Liver (tissue), 9 donors: Measurements from ENCODE around the gene PITRM1. TPM values are rescaled to one million over a fixed set of nuclear protein-coding genes. Genes with fewer than 3 reads are reported as not detected.
"Not testable (repeated sequence)": the region's sequence is repeated elsewhere in the genome, so short reads cannot be mapped to it uniquely, and the experiment has no call there.

Experiments used
- DNase-seq: peaks from one replicate; pipeline ENCODE4 v3.0.0-alpha.2; 2017; ENCODE audit warnings: low spot score
- H3K27ac ChIP-seq, 2 donors: one replicate each; pipeline ENCODE4 v1.7.0; 2013; ENCODE audit warnings: inconsistent platforms in 2 of 2, low read length in 2 of 2, control low read depth in 1 of 2, low read depth in 1 of 2, mild to moderate bottlenecking in 1 of 2
- H3K27me3 ChIP-seq, 4 donors: one replicate each; pipeline versions ENCODE4 v1.6.1 to v1.7.0; 2013; ENCODE audit warnings: low read length in 3 of 4, inconsistent platforms in 1 of 4, mild to moderate bottlenecking in 1 of 4, moderate library complexity in 1 of 4; ENCODE audit not compliant: control insufficient read depth in 4 of 4, insufficient read depth in 4 of 4
- H3K36me3 ChIP-seq, 4 donors: one replicate each; pipeline versions ENCODE4 v1.6.1 to v1.7.0; 2013; ENCODE audit warnings: low read length in 3 of 4, mild to moderate bottlenecking in 3 of 4, low read depth in 1 of 4, moderate library complexity in 1 of 4; ENCODE audit not compliant: control insufficient read depth in 4 of 4, insufficient read depth in 3 of 4
- H3K4me1 ChIP-seq, 4 donors: one replicate each; pipeline versions ENCODE4 v1.6.1 to v1.7.0; 2013; ENCODE audit warnings: low read length in 3 of 4, mild to moderate bottlenecking in 3 of 4, moderate library complexity in 1 of 4; ENCODE audit not compliant: control insufficient read depth in 4 of 4, insufficient read depth in 4 of 4
- H3K4me3 ChIP-seq, 3 donors: one replicate each; pipeline versions ENCODE4 v1.6.1 to v1.7.0; 2013; ENCODE audit warnings: low read length in 3 of 3, control low read depth in 1 of 3, low read depth in 1 of 3, mild to moderate bottlenecking in 1 of 3
- H3K9ac ChIP-seq, 2 donors: one replicate each; pipeline ENCODE4 v1.7.0; 2013; ENCODE audit warnings: low read length in 2 of 2, mild to moderate bottlenecking in 2 of 2, moderate library complexity in 2 of 2, control low read depth in 1 of 2, low read depth in 1 of 2
- H3K9me3 ChIP-seq, 4 donors: one replicate each; pipeline versions ENCODE4 v1.6.1 to v1.7.0; 2013; ENCODE audit warnings: low read length in 3 of 4; ENCODE audit not compliant: control insufficient read depth in 4 of 4
- ATF3 ChIP-seq: IDR thresholded peaks from 2 replicates; pipeline ENCODE4 v1.6.1; 2016; ENCODE audit warnings: antibody characterized with exemption
- CTCF ChIP-seq: fragments of 150-350 bp; IDR thresholded peaks from 2 replicates; pipeline ENCODE4 v1.5.1; 2017; ENCODE audit warnings: improper control_type of control experiment, low read depth, low read length; ENCODE audit not compliant: missing input control
- EGR1 ChIP-seq, 2 donors: IDR thresholded peaks; 2 replicates each; pipeline ENCODE4 v1.6.1; 2016 to 2018; ENCODE audit warnings: antibody characterized with exemption in 2 of 2, low read depth in 2 of 2
- FOXA1 ChIP-seq: IDR thresholded peaks from 2 replicates; pipeline ENCODE4 v1.6.1; 2016; ENCODE audit warnings: antibody characterized with exemption
- FOXA2 ChIP-seq: IDR thresholded peaks from 2 replicates; pipeline ENCODE4 v1.6.1; 2016; ENCODE audit warnings: antibody characterized with exemption
- GABPA ChIP-seq, 2 donors: IDR thresholded peaks in 1 of 2; conservative IDR thresholded peaks in 1 of 2; 2 replicates each; pipeline ENCODE4 v1.6.1; 2016; ENCODE audit warnings: antibody characterized with exemption in 2 of 2, mild to moderate bottlenecking in 1 of 2, moderate library complexity in 1 of 2
- HNF4A ChIP-seq, 2 donors: conservative IDR thresholded peaks; 2 replicates each; pipeline ENCODE4 v1.6.1; 2016; ENCODE audit warnings: antibody characterized with exemption in 2 of 2, mild to moderate bottlenecking in 2 of 2
- HNF4G ChIP-seq: IDR thresholded peaks from 2 replicates; pipeline ENCODE4 v1.6.1; 2016; ENCODE audit warnings: antibody characterized with exemption
- JUND ChIP-seq, 2 donors: IDR thresholded peaks; 2 replicates each; pipeline ENCODE4 v1.6.1; 2016; ENCODE audit warnings: antibody characterized with exemption in 2 of 2
- MAX ChIP-seq: IDR thresholded peaks from 2 replicates; pipeline ENCODE4 v1.6.1; 2016; ENCODE audit warnings: antibody characterized with exemption
- NR2F2 ChIP-seq: IDR thresholded peaks from 2 replicates; pipeline ENCODE4 v1.6.1; 2016; ENCODE audit warnings: antibody characterized with exemption
- RAD21 ChIP-seq, 2 donors: IDR thresholded peaks; 2 replicates each; pipeline ENCODE4 v1.6.1; 2016; ENCODE audit warnings: antibody characterized with exemption in 2 of 2, mild to moderate bottlenecking in 2 of 2
- REST ChIP-seq: IDR thresholded peaks from 2 replicates; pipeline ENCODE4 v1.6.1; 2016; ENCODE audit warnings: antibody characterized with exemption, mild to moderate bottlenecking
- RXRA ChIP-seq, 2 donors: IDR thresholded peaks; 2 replicates each; pipeline ENCODE4 v1.6.1; 2017 to 2018; ENCODE audit warnings: antibody characterized with exemption in 2 of 2, mild to moderate bottlenecking in 1 of 2
- SP1 ChIP-seq: IDR thresholded peaks from 2 replicates; pipeline ENCODE4 v1.6.1; 2018; ENCODE audit warnings: antibody characterized with exemption, mild to moderate bottlenecking
- TAF1 ChIP-seq: conservative IDR thresholded peaks from 2 replicates; pipeline ENCODE4 v1.6.1; 2016; ENCODE audit warnings: antibody characterized with exemption, mild to moderate bottlenecking
- YY1 ChIP-seq: IDR thresholded peaks from 2 replicates; pipeline ENCODE4 v1.6.1; 2016; ENCODE audit warnings: antibody characterized with exemption, mild to moderate bottlenecking
- ZBTB33 ChIP-seq: IDR thresholded peaks from 2 replicates; pipeline ENCODE4 v1.6.1; 2016; ENCODE audit warnings: antibody characterized with exemption
- WGBS: extraction: QIAGEN DNeasy Blood & Tissue Kit; methylation state at CpG from one replicate; pipeline ENCODE4 v1.1.7; 2013; 5-methylcytosine and 5-hydroxymethylcytosine counted together
- polyA plus RNA-seq, 2 donors: library from polyadenylated mRNA; stranded (reverse) in 1 of 2; unstranded in 1 of 2; fragments of 200-250 nt in 1 of 2; fragments of >200 nt in 1 of 2; fragmentation: Nextera tagmentation in 1 of 2; extraction: Ambion mirVana in 1 of 2; gene quantifications; one replicate each; pipeline versions ENCODE4 v1.2.1 to v1.2.3, GENCODE V29; 2013 to 2015
- total RNA-seq, 2 donors: library from RNA; depleted of rRNA; stranded (reverse); fragments of >200 nt; gene quantifications; one replicate each; pipeline ENCODE4 v1.2.3, GENCODE V29; 2014
- donor health status: healthy.
- donor health status: healthy.
- donor health status: healthy.
- donor health status: healthy.
- donor health status: healthy.

The PITRM1 gene
- total and polyA plus RNA-seq, 4 donors, result 21.1 to 43.1 (median 27.7) TPM

GRCh38 chr10:3172081-3172445 is 519 bp downstream of the PITRM1 start:
- 1% methylated on average over 21 of the region's 21 CpGs for WGBS

GRCh38 chr10:3171488-3171887 is 1.1 kb downstream of the PITRM1 start:
- WGBS, result 95% methylated on average over 11 of the region's 11 CpGs
- not testable (repeated sequence) for H3K27ac ChIP-seq, H3K4me1 ChIP-seq, H3K27me3 ChIP-seq, H3K9me3 ChIP-seq, DNase-seq
- H3K36me3 ChIP-seq, result peaks cover 3 to 23% (median 13%) of the 10 kb centered on the region in 4 donors
- peak overlapping the region; percentile 85 to 90 for H3K9ac ChIP-seq
- peak overlapping the region in 2 of 3 donors; percentile 84 to 94 for H3K4me3 ChIP-seq

More at GRCh38 chr10:3172081-3172445, 519 bp downstream of the PITRM1 start:
- TF ChIP-seq FOXA2 (no peak), TAF1 (no peak), CTCF (no peak), NR2F2 (no peak), HNF4G (no peak), FOXA1 (no peak), YY1 (no peak)
- Histone ChIP-seq H3K9ac (peak overlapping the region; percentile 85 to 90), H3K27me3 (no peaks in the 10 kb centered on the region), H3K4me3 (peak overlapping the region; percentile 69 to 94 (median 84)), H3K4me1 (peaks cover 0 to 6% (median 3%) of the 10 kb centered on the region in 4 donors), H3K9me3 (no peaks in the 10 kb centered on the region), H3K27ac (peak overlapping the region; percentile 78 to 81), H3K36me3 (peaks cover 3 to 18% (median 8%) of the 10 kb centered on the region in 4 donors)
- no peak for DNase-seq

GRCh38 chr10:3169673-3170072 is 2.9 kb downstream of the PITRM1 start:
- no peak overlapping the region for H3K27ac ChIP-seq
- 95% methylated on average over 10 of the region's 10 CpGs for WGBS
- TF ChIP-seq GABPA (IDR thresholded peaks at IDR 0.05 in 1 of 2, conservative IDR thresholded peaks at IDR 0.05 in 1 of 2) (no peak), SP1 (no peak), FOXA2 (no peak), REST (no peak), ATF3 (no peak), MAX (no peak), RAD21 (IDR thresholded peaks at IDR 0.05) (no peak), YY1 (no peak), FOXA1 (no peak), CTCF (no peak), EGR1 (IDR thresholded peaks at IDR 0.05; ENCODE audit: low read depth in 2 of 2) (no peak), HNF4A (conservative IDR thresholded peaks at IDR 0.05) (no peak), HNF4G (no peak), TAF1 (no peak), NR2F2 (no peak), ZBTB33 (no peak), RXRA (IDR thresholded peaks at IDR 0.05) (no peak), JUND (IDR thresholded peaks at IDR 0.05) (no peak)
- H3K4me1 ChIP-seq, result peaks cover 0 to 6% (median 3%) of the 10 kb centered on the region in 4 donors
- no peak overlapping the region for H3K9ac ChIP-seq
- H3K27me3 ChIP-seq, result no peaks in the 10 kb centered on the region
- H3K4me3 ChIP-seq, result no peak overlapping the region
- H3K9me3 ChIP-seq, result no peaks in the 10 kb centered on the region
- no peak for DNase-seq
- H3K36me3 ChIP-seq, result peaks cover 8 to 42% (median 31%) of the 10 kb centered on the region in 4 donors
